Measurements from ENCODE around the gene TRIM34. TPM values are rescaled to one million over a fixed set of nuclear protein-coding genes. Genes with fewer than 3 reads are reported as not detected.

Gene TRIM34
- total and polyA plus RNA-seq, 10 of the 15 experiments (the other 5 are each of a cell fraction or from before 2014, with no cell fraction given): 16.7 to 51.4 (median 21.5) TPM

DNA sequence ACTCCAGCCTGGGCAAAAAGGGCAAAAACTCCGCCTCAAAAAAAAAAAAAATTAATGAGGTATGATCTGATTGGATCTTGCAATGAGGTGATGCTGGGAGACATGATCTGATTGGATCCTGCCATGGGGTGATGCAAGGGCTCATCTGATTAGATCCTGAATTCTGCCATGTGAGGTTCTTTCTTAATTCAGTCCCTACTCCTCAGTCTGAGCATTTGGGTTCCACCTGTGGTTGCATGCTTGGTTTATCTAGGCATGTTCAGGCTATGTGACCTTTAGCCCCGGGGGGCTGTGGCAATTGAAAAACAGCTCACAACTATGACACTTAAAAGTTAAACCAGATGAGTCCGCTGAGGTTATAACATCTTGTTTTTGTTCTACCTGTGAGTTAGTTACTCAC lies 33.2 kb upstream of the TRIM34 start (continued):
- TF ChIP-seq CEBPB (IDR thresholded peaks at IDR 0.05; ENCODE audit: borderline replicate concordance in 1 of 2, low read depth in 2 of 2, low read length in 2 of 2) (no peak), CBX5 (IDR thresholded peaks at IDR 0.05; ENCODE audit: low read depth) (no peak)

DNA sequence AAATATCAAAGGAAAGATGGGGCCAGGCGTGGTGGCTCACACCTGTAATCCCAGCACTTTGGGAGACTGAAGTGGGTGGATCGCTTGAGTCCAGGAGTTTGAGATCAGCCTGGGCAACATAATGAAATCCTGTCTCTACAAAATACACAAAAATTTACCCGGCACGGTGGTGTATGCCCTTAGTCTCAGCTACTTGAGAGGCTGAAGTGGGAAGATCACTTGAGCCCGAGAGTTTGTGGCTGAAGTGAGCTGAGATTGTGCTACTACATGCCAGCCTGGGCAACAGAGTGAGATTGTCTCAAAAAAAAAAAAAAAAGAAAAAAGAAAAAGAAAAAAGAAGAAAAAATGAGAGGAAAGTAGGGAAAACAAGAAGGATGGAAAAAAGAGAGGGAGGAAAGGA lies 32.2 kb upstream of the TRIM34 start:
- in situ Hi-C loops (cut with MboI) (no loop called here), intact Hi-C loops (cut with micrococcal nuclease; ENCODE audit: unreplicated experiment) (no loop called here)
- Histone ChIP-seq H3K9ac (ENCODE audit: control insufficient read depth, insufficient read depth, low read length) (no peak overlapping the region), H3K9me3 (replicated peaks; ENCODE audit: control insufficient read depth, insufficient read depth, low read length) (no peaks in the 10 kb centered on the region), H3K4me2 (ENCODE audit: control insufficient read depth, insufficient read depth) (no peak overlapping the region), H3K27ac (ENCODE audit: control insufficient read depth, insufficient read depth) (no peak overlapping the region), H3K36me3 (ENCODE audit: control insufficient read depth in 2 of 2, insufficient read depth in 2 of 2, low read length in 1 of 2) (no peaks in the 10 kb centered on the region), H3K79me2 (ENCODE audit: control insufficient read depth, insufficient read depth, low read length) (no peaks in the 10 kb centered on the region), H2AFZ (ENCODE audit: control insufficient read depth, low read depth, low read length) (no peak overlapping the region), H3K27me3 (replicated peaks in 1 of 2; ENCODE audit: control insufficient read depth in 2 of 2, insufficient read depth in 2 of 2, low read length in 1 of 2) (no peaks in the 10 kb centered on the region), H4K20me1 (ENCODE audit: control insufficient read depth, insufficient read depth) (no peaks in the 10 kb centered on the region), H3K4me1 (ENCODE audit: control insufficient read depth, insufficient read depth, low read length) (no peaks in the 10 kb centered on the region; the same call in 1 of the 2 replicates), H3K4me3 (no peak overlapping the region)
- 68% methylated on average over 5 of the region's 5 CpGs for WGBS (ENCODE audit: insufficient coverage, insufficient replicate concordance, low lambda C conversion rate, missing lambda C conversion rate)
- ChIA-PET POLR2A (no interaction called here), RAD21 (ENCODE audit: unreplicated experiment) (interaction anchor here (1.0 kb wide), 2 partner anchors 92 to 299 kb away, joined by 3 read pairs; partner anchors contain the start of gene TRIM5), CTCF (interaction anchor here (1.1 to 1.5 kb wide), 3 partner anchors 9 to 215 kb away, joined by 3 to 4 read pairs (median 4); no protein-coding TSS in a partner anchor), SMC1A (ENCODE audit: uncharacterized antibody, unreplicated experiment) (interaction anchor here (0.5 to 1.4 kb wide), 3 partner anchors 10 to 263 kb away, joined by 3 to 4 read pairs (median 3); no protein-coding TSS in a partner anchor)
- BruUV-seq (replicated peaks): no TSS peak
- FAIRE-seq: no peak
- TF ChIP-seq SUPT20H (IDR thresholded peaks at IDR 0.05; ENCODE audit: borderline replicate concordance, control insufficient read depth, low read depth, low read length): no peak
- no peak for ATAC-seq
- DNase-seq (ENCODE audit: low read depth, low spot score): no peak

GRCh38 chr11:5593146-5593545 lies 31.7 kb upstream of the TRIM34 start:
- Histone ChIP-seq H2AFZ (ENCODE audit: control insufficient read depth, low read depth, low read length) (no peak overlapping the region), H3K4me3 (no peak overlapping the region), H4K20me1 (ENCODE audit: control insufficient read depth, insufficient read depth) (no peaks in the 10 kb centered on the region), H3K9ac (ENCODE audit: control insufficient read depth, insufficient read depth, low read length) (no peak overlapping the region), H3K36me3 (ENCODE audit: control insufficient read depth in 2 of 2, insufficient read depth in 2 of 2, low read length in 1 of 2) (no peaks in the 10 kb centered on the region; a peak in 1 of 4 replicates), H3K9me3 (replicated peaks; ENCODE audit: control insufficient read depth, insufficient read depth, low read length) (no peaks in the 10 kb centered on the region), H3K4me1 (ENCODE audit: control insufficient read depth, insufficient read depth, low read length) (no peaks in the 10 kb centered on the region; the same call in 1 of the 2 replicates), H3K79me2 (ENCODE audit: control insufficient read depth, insufficient read depth, low read length) (no peaks in the 10 kb centered on the region), H3K27ac (ENCODE audit: control insufficient read depth, insufficient read depth) (no peak overlapping the region), H3K27me3 (replicated peaks in 1 of 2; ENCODE audit: control insufficient read depth in 2 of 2, insufficient read depth in 2 of 2, low read length in 1 of 2) (no peaks in the 10 kb centered on the region), H3K4me2 (ENCODE audit: control insufficient read depth, insufficient read depth) (no peak overlapping the region)
- intact Hi-C loops (cut with micrococcal nuclease; ENCODE audit: unreplicated experiment): no loop called here
- in situ Hi-C loops (cut with MboI): no loop called here
- ATAC-seq (no peak), FAIRE-seq (no peak), DNase-seq (ENCODE audit: low read depth, low spot score) (no peak)
- no TSS peak for BruUV-seq (replicated peaks)
- RAD21 ChIA-PET (ENCODE audit: unreplicated experiment): interaction anchor here (1.0 kb wide), 1 partner anchor 92 kb away, joined by 3 read pairs; the partner anchor contains the start of gene TRIM5
- CTCF ChIA-PET: no interaction called here
- 44% methylated on average over 1 of the region's 1 CpG for WGBS (ENCODE audit: insufficient coverage, insufficient replicate concordance, low lambda C conversion rate, missing lambda C conversion rate)
- SMC1A ChIA-PET (ENCODE audit: uncharacterized antibody, unreplicated experiment): interaction anchor here (0.5 to 1.1 kb wide), 2 partner anchors 11 to 264 kb away, joined by 3 to 4 read pairs; no protein-coding TSS in a partner anchor
- POLR2A ChIA-PET: no interaction called here
- TF ChIP-seq ZZZ3 (IDR thresholded peaks at IDR 0.05; ENCODE audit: control insufficient read depth, insufficient read length, low read depth): no peak
- no peak for TF ChIP-seq HSF1 (IDR thresholded peaks at IDR 0.05; ENCODE audit: low read depth, low read length)
- no peak for TF ChIP-seq ATF3 (IDR thresholded peaks at IDR 0.05; ENCODE audit: borderline replicate concordance, extremely low read depth, low read depth, low read length)
- TF ChIP-seq KLF5 (IDR thresholded peaks at IDR 0.05; ENCODE audit: partially characterized antibody): no peak
- no peak for TF ChIP-seq CTCF (IDR thresholded peaks at IDR 0.05 in 2 of 3, conservative IDR thresholded peaks at IDR 0.05 in 1 of 3; ENCODE audit: control insufficient read depth in 2 of 3, extremely low read depth in 1 of 3, insufficient read depth in 1 of 3, low read depth in 3 of 3, low read length in 3 of 3)
- TF ChIP-seq SREBF2 (IDR thresholded peaks at IDR 0.05; ENCODE audit: low read length): no peak
- TF ChIP-seq PAX8 (IDR thresholded peaks at IDR 0.05): no peak
- no peak for TF ChIP-seq SMC3 (IDR thresholded peaks at IDR 0.05; ENCODE audit: borderline replicate concordance, low read length)
